Measurements from ENCODE around the gene HDLBP. TPM values are rescaled to one million over a fixed set of nuclear protein-coding genes. Genes with fewer than 3 reads are reported as not detected.

HDLBP gene
- polyA plus RNA-seq, 1 experiment, result 707 TPM

GRCh38 chr2:241354668-241355658 is 39.5 kb upstream of the HDLBP start:
- ChIA-PET CTCF (no interaction called here), POLR2A (no interaction called here)
- Histone ChIP-seq H3K9me3 (ENCODE audit: control insufficient read depth, insufficient read depth, low read length) (no peaks in the 10 kb centered on the region; the same call in 1 of the 2 replicates), H3K27ac (ENCODE audit: low read depth, low read length) (peak overlapping the region; percentile 11), H3K27me3 (ENCODE audit: control insufficient read depth, insufficient read depth, low read length) (no peaks in the 10 kb centered on the region), H3K4me3 (ENCODE audit: low read depth, low read length) (peak overlapping the region; percentile 13; the same call in 1 of the 2 replicates)
- TF ChIP-seq, protein P1, sequence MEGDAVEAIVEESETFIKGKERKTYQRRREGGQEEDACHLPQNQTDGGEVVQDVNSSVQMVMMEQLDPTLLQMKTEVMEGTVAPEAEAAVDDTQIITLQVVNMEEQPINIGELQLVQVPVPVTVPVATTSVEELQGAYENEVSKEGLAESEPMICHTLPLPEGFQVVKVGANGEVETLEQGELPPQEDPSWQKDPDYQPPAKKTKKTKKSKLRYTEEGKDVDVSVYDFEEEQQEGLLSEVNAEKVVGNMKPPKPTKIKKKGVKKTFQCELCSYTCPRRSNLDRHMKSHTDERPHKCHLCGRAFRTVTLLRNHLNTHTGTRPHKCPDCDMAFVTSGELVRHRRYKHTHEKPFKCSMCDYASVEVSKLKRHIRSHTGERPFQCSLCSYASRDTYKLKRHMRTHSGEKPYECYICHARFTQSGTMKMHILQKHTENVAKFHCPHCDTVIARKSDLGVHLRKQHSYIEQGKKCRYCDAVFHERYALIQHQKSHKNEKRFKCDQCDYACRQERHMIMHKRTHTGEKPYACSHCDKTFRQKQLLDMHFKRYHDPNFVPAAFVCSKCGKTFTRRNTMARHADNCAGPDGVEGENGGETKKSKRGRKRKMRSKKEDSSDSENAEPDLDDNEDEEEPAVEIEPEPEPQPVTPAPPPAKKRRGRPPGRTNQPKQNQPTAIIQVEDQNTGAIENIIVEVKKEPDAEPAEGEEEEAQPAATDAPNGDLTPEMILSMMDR (IDR thresholded peaks at IDR 0.05; ENCODE audit: low read depth, low read length), result no peak
- DNase-seq (ENCODE audit: low read depth, low spot score), result no peak

- POLR2A ChIA-PET, result no interaction called here
- H3K27ac ChIP-seq (ENCODE audit: low read depth, low read length), result no peak overlapping the region
- TF ChIP-seq, protein P1 (IDR thresholded peaks at IDR 0.05; ENCODE audit: low read depth, low read length), result no peak
- H3K9me3 ChIP-seq (ENCODE audit: control insufficient read depth, insufficient read depth, low read length), result no peaks in the 10 kb centered on the region; the same call in 1 of the 2 replicates
- DNase-seq (ENCODE audit: low read depth, low spot score), result no peak
- H3K27me3 ChIP-seq (ENCODE audit: control insufficient read depth, insufficient read depth, low read length), result no peaks in the 10 kb centered on the region
- CTCF ChIA-PET, result no interaction called here
- no peak overlapping the region for H3K4me3 ChIP-seq (ENCODE audit: low read depth, low read length)
These were observed 36.8 kb upstream of the HDLBP start for GRCh38 chr2:241352227-241352626.

GRCh38 chr2:241351640-241352031 is 36.2 kb upstream of the HDLBP start:
- DNase-seq (ENCODE audit: low read depth, low spot score), result no peak
- H3K27me3 ChIP-seq (ENCODE audit: control insufficient read depth, insufficient read depth, low read length), result no peaks in the 10 kb centered on the region
- no peak overlapping the region for H3K4me3 ChIP-seq (ENCODE audit: low read depth, low read length)
- no peaks in the 10 kb centered on the region; the same call in 1 of the 2 replicates for H3K9me3 ChIP-seq (ENCODE audit: control insufficient read depth, insufficient read depth, low read length)
- ChIA-PET POLR2A (no interaction called here), CTCF (no interaction called here)
- TF ChIP-seq, protein P1 (IDR thresholded peaks at IDR 0.05; ENCODE audit: low read depth, low read length), result no peak
- no peak overlapping the region for H3K27ac ChIP-seq (ENCODE audit: low read depth, low read length)

DNA sequence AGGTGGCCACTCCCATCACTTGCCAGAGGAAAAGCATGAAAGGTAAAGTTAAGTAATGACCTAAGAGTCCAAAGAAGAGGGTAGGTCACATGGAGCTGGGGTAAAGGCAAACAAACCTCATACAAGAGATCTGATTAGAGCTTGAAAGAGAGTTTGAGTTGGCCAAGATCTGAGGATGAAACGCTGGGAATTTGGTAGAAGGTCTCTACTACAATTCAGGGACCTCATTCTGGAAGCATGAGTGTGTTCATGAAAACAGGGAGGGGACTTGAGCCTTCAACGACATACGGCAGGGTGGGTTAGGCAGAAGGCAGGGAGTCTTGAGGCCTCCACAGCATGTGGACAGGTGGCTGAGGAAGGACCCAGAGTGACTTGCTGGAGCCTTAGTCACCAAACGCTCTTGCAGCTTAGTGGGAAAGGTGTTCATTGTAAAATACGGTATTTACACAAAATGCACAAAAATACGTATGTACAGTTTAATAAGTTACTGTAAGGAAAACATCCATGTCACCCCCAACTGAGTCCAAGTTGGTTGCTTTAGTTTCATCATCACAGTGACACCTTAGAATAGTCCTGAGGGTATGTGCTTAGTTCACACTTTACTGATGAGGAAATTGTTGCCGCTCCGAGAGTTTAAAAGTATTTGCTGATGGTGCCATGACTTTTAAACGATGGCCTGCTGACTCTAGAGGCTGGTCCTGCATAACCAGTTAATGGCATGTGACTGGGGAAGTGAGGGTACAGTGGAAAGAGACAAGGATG is 35.6 kb upstream of the HDLBP start:
- POLR2A ChIA-PET, result no interaction called here
- CTCF ChIA-PET, result no interaction called here

More for the DNA sequence above, 35.6 kb upstream of the HDLBP start:
- TF ChIP-seq, protein P1 (IDR thresholded peaks at IDR 0.05; ENCODE audit: low read depth, low read length), result no peak
- Histone ChIP-seq H3K4me3 (ENCODE audit: low read depth, low read length) (no peak overlapping the region), H3K27ac (ENCODE audit: low read depth, low read length) (no peak overlapping the region), H3K9me3 (ENCODE audit: control insufficient read depth, insufficient read depth, low read length) (no peaks in the 10 kb centered on the region; the same call in 1 of the 2 replicates), H3K27me3 (ENCODE audit: control insufficient read depth, insufficient read depth, low read length) (no peaks in the 10 kb centered on the region)
- no peak for DNase-seq (ENCODE audit: low read depth, low spot score)

All from AG04450 (cell line).